Measurements from ENCODE around the gene AOPEP.

DNA sequence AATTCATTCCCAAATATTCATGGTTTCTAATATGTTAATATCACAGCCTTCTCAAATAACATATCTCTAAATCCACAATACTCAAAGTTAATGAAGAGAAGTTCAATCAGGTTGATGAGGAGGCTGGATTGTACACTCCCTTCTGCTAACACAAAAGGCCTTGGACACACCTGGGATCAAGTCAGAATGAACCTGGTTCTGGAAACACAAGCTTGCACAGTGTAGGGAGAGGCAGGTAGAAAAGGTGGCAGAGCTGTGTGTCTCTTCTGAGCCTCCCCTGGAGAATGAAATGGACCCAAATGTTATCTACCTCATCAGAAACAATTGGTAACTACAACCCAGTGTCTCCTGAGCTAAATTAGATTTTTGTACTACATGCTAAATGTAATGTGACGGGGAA lies 46.5 kb upstream of the AOPEP start:
- no peak for TF ChIP-seq EZH2phosphoT487 (IDR thresholded peaks at IDR 0.05)
- TF ChIP-seq, protein P1, sequence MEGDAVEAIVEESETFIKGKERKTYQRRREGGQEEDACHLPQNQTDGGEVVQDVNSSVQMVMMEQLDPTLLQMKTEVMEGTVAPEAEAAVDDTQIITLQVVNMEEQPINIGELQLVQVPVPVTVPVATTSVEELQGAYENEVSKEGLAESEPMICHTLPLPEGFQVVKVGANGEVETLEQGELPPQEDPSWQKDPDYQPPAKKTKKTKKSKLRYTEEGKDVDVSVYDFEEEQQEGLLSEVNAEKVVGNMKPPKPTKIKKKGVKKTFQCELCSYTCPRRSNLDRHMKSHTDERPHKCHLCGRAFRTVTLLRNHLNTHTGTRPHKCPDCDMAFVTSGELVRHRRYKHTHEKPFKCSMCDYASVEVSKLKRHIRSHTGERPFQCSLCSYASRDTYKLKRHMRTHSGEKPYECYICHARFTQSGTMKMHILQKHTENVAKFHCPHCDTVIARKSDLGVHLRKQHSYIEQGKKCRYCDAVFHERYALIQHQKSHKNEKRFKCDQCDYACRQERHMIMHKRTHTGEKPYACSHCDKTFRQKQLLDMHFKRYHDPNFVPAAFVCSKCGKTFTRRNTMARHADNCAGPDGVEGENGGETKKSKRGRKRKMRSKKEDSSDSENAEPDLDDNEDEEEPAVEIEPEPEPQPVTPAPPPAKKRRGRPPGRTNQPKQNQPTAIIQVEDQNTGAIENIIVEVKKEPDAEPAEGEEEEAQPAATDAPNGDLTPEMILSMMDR (IDR thresholded peaks at IDR 0.05) = no peak
- TF ChIP-seq EZH2 (IDR thresholded peaks at IDR 0.05) = no peak
